ENCODE measurements around the gene EARS2.
"Not testable (repeated sequence)": the region's sequence is repeated elsewhere in the genome, so short reads cannot be mapped to it uniquely, and the experiment has no call there.

Gene EARS2

GRCh38 chr16:23505671-23506605 lies 51.2 kb downstream of the EARS2 start:
- peak; percentile 23 for DNase-seq (ENCODE audit: low spot score)

- peak; percentile 45 for DNase-seq (ENCODE audit: low spot score)
Measured at GRCh38 chr16:23505180-23505665, 51.9 kb downstream of the EARS2 start.

GRCh38 chr16:23504453-23505179 lies 52.5 kb downstream of the EARS2 start:
- peak; percentile 35 for DNase-seq (ENCODE audit: low spot score)

GRCh38 chr16:23504076-23504452 lies 53.1 kb downstream of the EARS2 start:
- DNase-seq (ENCODE audit: low spot score) = peak; percentile 38

GRCh38 chr16:23502466-23502865 lies 54.7 kb downstream of the EARS2 start:
- DNase-seq (ENCODE audit: low spot score) = no peak

- no peak for DNase-seq (ENCODE audit: low spot score)
Measured at GRCh38 chr16:23501291-23501690, 55.9 kb downstream of the EARS2 start.

GRCh38 chr16:23500862-23501225 lies 56.3 kb downstream of the EARS2 start:
- DNase-seq (ENCODE audit: low spot score) = no peak

- peak; percentile 33 for DNase-seq (ENCODE audit: low spot score)
Measured at GRCh38 chr16:23500212-23500861, 56.8 kb downstream of the EARS2 start.

- DNase-seq (ENCODE audit: low spot score) = peak; percentile 58
Measured at GRCh38 chr16:23499801-23500200, 57.3 kb downstream of the EARS2 start.

GRCh38 chr16:23498863-23499262 lies 58.3 kb downstream of the EARS2 start:
- DNase-seq (ENCODE audit: low spot score) = no peak

- no peak for DNase-seq (ENCODE audit: low spot score)
Measured at GRCh38 chr16:23497543-23497868, 59.6 kb downstream of the EARS2 start.

- peak; percentile 64 for DNase-seq (ENCODE audit: low spot score)
Measured at GRCh38 chr16:23496821-23497542, 60.2 kb downstream of the EARS2 start.

GRCh38 chr16:23495671-23496070 lies 61.5 kb downstream of the EARS2 start:
- DNase-seq (ENCODE audit: low spot score) = no peak

- DNase-seq (ENCODE audit: low spot score) = no peak
Measured at GRCh38 chr16:23494188-23494587, 63.0 kb downstream of the EARS2 start.

- DNase-seq (ENCODE audit: low spot score) = no peak
Measured at GRCh38 chr16:23491490-23492391, 65.4 kb downstream of the EARS2 start.

GRCh38 chr16:23486480-23486879 lies 70.7 kb downstream of the EARS2 start:
- DNase-seq (ENCODE audit: low spot score) = no peak

GRCh38 chr16:23485841-23486240 lies 71.3 kb downstream of the EARS2 start:
- DNase-seq (ENCODE audit: low spot score) = no peak

- no peak for DNase-seq (ENCODE audit: low spot score)
Measured at GRCh38 chr16:23485257-23485614, 71.9 kb downstream of the EARS2 start.

GRCh38 chr16:23484510-23485256 lies 72.5 kb downstream of the EARS2 start:
- DNase-seq (ENCODE audit: low spot score) = no peak

GRCh38 chr16:23483492-23483891 lies 73.7 kb downstream of the EARS2 start:
- DNase-seq (ENCODE audit: low spot score) = not testable (repeated sequence)

All from cerebellar cortex (tissue), 1 donor.